GM18498 (cell line): ENCODE measurements around the gene GRB14.
"Not testable (repeated sequence)": the region's sequence is repeated elsewhere in the genome, so short reads cannot be mapped to it uniquely, and the experiment has no call there.

Experiments
- ATAC-seq: cut with Tn5 transposase; IDR thresholded peaks from one replicate; pipeline ENCODE4 v1.9.1; 2021; ENCODE audit warnings: mild to moderate bottlenecking, moderate library complexity; ENCODE audit not compliant: unreplicated experiment

GRB14 gene

GRCh38 chr2:164620873-164621763, at the start of gene GRB14:
Gene GRB14, minus strand, starts transcription at chr2:164621482. Its CDS starts 173 bp downstream, at chr2:164621309.
- no peak for ATAC-seq

GRCh38 chr2:164669291-164669690, 48.0 kb upstream of the GRB14 start:
- ATAC-seq, result no peak

GRCh38 chr2:164667566-164667965, 46.3 kb upstream of the GRB14 start:
- ATAC-seq, result no peak

GRCh38 chr2:164664070-164664469, 42.8 kb upstream of the GRB14 start:
- ATAC-seq, result no peak

GRCh38 chr2:164662868-164663631, 41.8 kb upstream of the GRB14 start:
- no peak for ATAC-seq

- no peak for ATAC-seq
These were observed 40.8 kb upstream of the GRB14 start for GRCh38 chr2:164662066-164662465.

- ATAC-seq, result no peak
These were observed 40.1 kb upstream of the GRB14 start for GRCh38 chr2:164661349-164661748.

GRCh38 chr2:164657129-164657528, 35.8 kb upstream of the GRB14 start:
- ATAC-seq, result no peak

- no peak for ATAC-seq
These were observed 34.5 kb upstream of the GRB14 start for GRCh38 chr2:164655750-164656149.

GRCh38 chr2:164655336-164655735, 34.1 kb upstream of the GRB14 start:
- ATAC-seq, result no peak

GRCh38 chr2:164651361-164651760, 30.1 kb upstream of the GRB14 start:
- no peak for ATAC-seq

GRCh38 chr2:164644036-164644700, 22.9 kb upstream of the GRB14 start:
- ATAC-seq, result no peak

- ATAC-seq, result no peak
These were observed 21.8 kb upstream of the GRB14 start for GRCh38 chr2:164642946-164643555.

GRCh38 chr2:164642268-164642667, 21.0 kb upstream of the GRB14 start:
- no peak for ATAC-seq

- ATAC-seq, result not testable (repeated sequence)
These were observed 7.0 kb upstream of the GRB14 start for GRCh38 chr2:164628319-164628718.

GRCh38 chr2:164625378-164625971, 4.2 kb upstream of the GRB14 start:
- ATAC-seq, result no peak

GRCh38 chr2:164624316-164624715, 3.0 kb upstream of the GRB14 start:
- no peak for ATAC-seq

- no peak for ATAC-seq
These were observed 1.2 kb upstream of the GRB14 start for GRCh38 chr2:164622338-164623106.

- no peak for ATAC-seq
These were observed 453 bp upstream of the GRB14 start for GRCh38 chr2:164621764-164622105.

- ATAC-seq, result no peak
These were observed 825 bp downstream of the GRB14 start for GRCh38 chr2:164620457-164620856.
